A549 (cell line): ENCODE results near the gene ADAM12. TPM values are rescaled to one million over a fixed set of nuclear protein-coding genes. Genes with fewer than 3 reads are reported as not detected.

Experiments used
- ATAC-seq, 2 experiments: fragments of 200-7000 bp in 1 of 2; fragments of >200 bp in 1 of 2; cut with Nextera tagmentation in 1 of 2; cut with Tn5 transposase in 1 of 2; 3 replicates each; pipeline versions ENCODE4 v1.8.0 to v1.9.1; 2018 to 2020; ENCODE audit warnings: mild to moderate bottlenecking in 1 of 2, moderate library complexity in 1 of 2
- CTCF ChIA-PET: fragments of 300-600 bp; sonication (Branson Sonifier 250); formaldehyde crosslinking; extraction: SDS; loops from one replicate; lab custom pipeline; 2021; ENCODE audit warnings: antibody characterized with exemption, inconsistent platforms; lab: Yijun Ruan, JAX
- POLR2A ChIA-PET: fragments of 350-600 bp; formaldehyde crosslinking; extraction: SDS; loops from one replicate; lab custom pipeline; 2021; ENCODE audit warnings: antibody characterized with exemption, inconsistent platforms; lab: Yijun Ruan, JAX
- DNase-seq, 2 experiments: peaks; one replicate each; pipeline versions ENCODE4 v3.0.0 to v3.0.0-alpha.2; 2011 to 2016; ENCODE audit warnings: low read depth in 1 of 2, low spot score in 1 of 2
- FAIRE-seq: peaks from 2 replicates; lab custom pipeline; 2011; peaks lifted over from hg19 to GRCh38; lab: Jason Lieb, UNC
- H3K27ac ChIP-seq, 2 experiments: fragments of >200 bp; sonication (Bioruptor Twin); formaldehyde crosslinking; 3 replicates each; pipeline ENCODE4 v1.5.1; 2016 to 2017
- H3K4me1 ChIP-seq: fragments of >200 bp; sonication (Bioruptor Twin); formaldehyde crosslinking; 3 replicates; pipeline ENCODE4 v1.6.1; 2016
- H3K4me2 ChIP-seq: fragments of >200 bp; sonication (Bioruptor Twin); formaldehyde crosslinking; 3 replicates; pipeline ENCODE4 v1.6.1; 2016
- H3K4me3 ChIP-seq: fragments of >200 bp; sonication (Bioruptor Twin); formaldehyde crosslinking; 3 replicates; pipeline ENCODE4 v1.5.1; 2016
- H3K9me3 ChIP-seq: fragments of >200 bp; sonication (Bioruptor Twin); formaldehyde crosslinking; 3 replicates; pipeline ENCODE4 v1.6.1; 2016
- BHLHE40 ChIP-seq: IDR thresholded peaks from 2 replicates; pipeline ENCODE4 v1.6.1; 2012; ENCODE audit warnings: low read depth, low read length, inconsistent platforms
- CEBPB ChIP-seq, 2 experiments: fragments of >200 bp in 1 of 2; sonication (Bioruptor Twin) in 1 of 2; formaldehyde crosslinking in 1 of 2; IDR thresholded peaks; 2 replicates each; pipeline ENCODE4 v1.6.1; 2012 to 2016
- ESRRA ChIP-seq: fragments of 150-350 bp; IDR thresholded peaks from 2 replicates; pipeline ENCODE4 v1.6.1; 2014; ENCODE audit warnings: mild to moderate bottlenecking, low read length, borderline replicate concordance
- GATA3 ChIP-seq: IDR thresholded peaks from 2 replicates; pipeline ENCODE4 v1.6.1; 2012; ENCODE audit warnings: borderline replicate concordance
- KDM5A ChIP-seq: fragments of 200-600 bp; sonication (generic); IDR thresholded peaks from 2 replicates; pipeline ENCODE4 v1.6.1; 2016; ENCODE audit warnings: antibody characterized with exemption, mild to moderate bottlenecking
- MAX ChIP-seq: IDR thresholded peaks from 2 replicates; pipeline ENCODE4 v1.6.1; 2012
- MYC ChIP-seq: IDR thresholded peaks from 2 replicates; pipeline ENCODE4 v1.6.1; 2012; ENCODE audit warnings: mild to moderate bottlenecking, inconsistent platforms, low read length, improper control_type of control experiment, borderline replicate concordance
- NPAS2 ChIP-seq: fragments of 250-450 bp; sonication (Bioruptor Pico); IDR thresholded peaks from 2 replicates; pipeline ENCODE4 v1.8.0; 2022; ENCODE audit warnings: mild to moderate bottlenecking, moderate library complexity, borderline replicate concordance
- RFX5 ChIP-seq: fragments of 450-650 bp; IDR thresholded peaks from 2 replicates; pipeline ENCODE4 v1.7.1; 2014; ENCODE audit warnings: antibody characterized with exemption, mild to moderate bottlenecking, moderate library complexity
- SMC3 ChIP-seq: fragments of >200 bp; sonication (Bioruptor Twin); formaldehyde crosslinking; IDR thresholded peaks from 3 replicates; pipeline ENCODE4 v1.6.1; 2018; ENCODE audit warnings: inconsistent platforms
- ZC3H11A ChIP-seq: fragments of 450-650 bp; IDR thresholded peaks from 2 replicates; pipeline ENCODE4 v1.6.1; 2014; ENCODE audit warnings: antibody characterized with exemption, mild to moderate bottlenecking
- ZFP36 ChIP-seq: fragments of 450-650 bp; IDR thresholded peaks from 2 replicates; pipeline ENCODE4 v1.6.1; 2014; ENCODE audit warnings: borderline replicate concordance; ENCODE audit not compliant: partially characterized antibody
- ZSCAN20 ChIP-seq: fragments of 250-450 bp; sonication (Bioruptor Pico); IDR thresholded peaks from 2 replicates; pipeline ENCODE4 v1.8.0; 2022; ENCODE audit warnings: mild to moderate bottlenecking, moderate library complexity
- WGBS: methylation state at CpG from one replicate; pipeline ENCODE4 v1.1.6; 2017; ENCODE audit errors: missing lambda C conversion rate; 5-methylcytosine and 5-hydroxymethylcytosine counted together
- polyA minus RNA-seq: library from RNA; depleted of rRNA, polyadenylated mRNA; stranded (reverse); fragments of >200 nt; gene quantifications from 2 replicates; pipeline ENCODE4 v1.2.3, GENCODE V29; 2011; rRNA and poly(A)+ RNA removed
- polyA plus RNA-seq, 4 experiments: library from polyadenylated mRNA; depleted of rRNA in 3 of 4; stranded (reverse); fragments of >200 nt; fragmentation: RNase III in 1 of 4; extraction: RNeasy Plus Mini Kit Qiagen cat#74134 plus additional on column Dnase treatment in 1 of 4; gene quantifications; 2 replicates in 3 of 4; 3 replicates in 1 of 4; pipeline ENCODE4 v1.2.3, GENCODE V29; 2011 to 2017
- TF ChIP-seq, protein P1 (sequence below): fragments of >200 bp; sonication (Bioruptor Twin); formaldehyde crosslinking; IDR thresholded peaks from 3 replicates; pipeline ENCODE4 v1.5.1; 2016
- TF ChIP-seq, protein P2 (sequence below): IDR thresholded peaks from 2 replicates; pipeline ENCODE4 v1.6.1; 2012; ENCODE audit warnings: low read depth, borderline replicate concordance
- TF ChIP-seq, protein P3 (sequence below): fragments of 250-450 bp; sonication (Bioruptor Pico); IDR thresholded peaks from 2 replicates; pipeline ENCODE4 v1.5.0; 2021; ENCODE audit warnings: mild to moderate bottlenecking, moderate library complexity, borderline replicate concordance
- TF ChIP-seq, protein P4 (sequence below): fragments of 250-450 bp; sonication (Bioruptor Pico); IDR thresholded peaks from 2 replicates; pipeline ENCODE4 v1.5.0; 2020; ENCODE audit warnings: low read depth, mild to moderate bottlenecking, moderate library complexity

ADAM12 gene, protein sequence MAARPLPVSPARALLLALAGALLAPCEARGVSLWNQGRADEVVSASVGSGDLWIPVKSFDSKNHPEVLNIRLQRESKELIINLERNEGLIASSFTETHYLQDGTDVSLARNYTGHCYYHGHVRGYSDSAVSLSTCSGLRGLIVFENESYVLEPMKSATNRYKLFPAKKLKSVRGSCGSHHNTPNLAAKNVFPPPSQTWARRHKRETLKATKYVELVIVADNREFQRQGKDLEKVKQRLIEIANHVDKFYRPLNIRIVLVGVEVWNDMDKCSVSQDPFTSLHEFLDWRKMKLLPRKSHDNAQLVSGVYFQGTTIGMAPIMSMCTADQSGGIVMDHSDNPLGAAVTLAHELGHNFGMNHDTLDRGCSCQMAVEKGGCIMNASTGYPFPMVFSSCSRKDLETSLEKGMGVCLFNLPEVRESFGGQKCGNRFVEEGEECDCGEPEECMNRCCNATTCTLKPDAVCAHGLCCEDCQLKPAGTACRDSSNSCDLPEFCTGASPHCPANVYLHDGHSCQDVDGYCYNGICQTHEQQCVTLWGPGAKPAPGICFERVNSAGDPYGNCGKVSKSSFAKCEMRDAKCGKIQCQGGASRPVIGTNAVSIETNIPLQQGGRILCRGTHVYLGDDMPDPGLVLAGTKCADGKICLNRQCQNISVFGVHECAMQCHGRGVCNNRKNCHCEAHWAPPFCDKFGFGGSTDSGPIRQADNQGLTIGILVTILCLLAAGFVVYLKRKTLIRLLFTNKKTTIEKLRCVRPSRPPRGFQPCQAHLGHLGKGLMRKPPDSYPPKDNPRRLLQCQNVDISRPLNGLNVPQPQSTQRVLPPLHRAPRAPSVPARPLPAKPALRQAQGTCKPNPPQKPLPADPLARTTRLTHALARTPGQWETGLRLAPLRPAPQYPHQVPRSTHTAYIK
- polyA plus RNA-seq (2011; rRNA removed) (1.6 and 2.2 TPM in 2 replicates), polyA plus RNA-seq (2017; fragmentation: RNase III; extraction: RNeasy Plus Mini Kit Qiagen cat#74134 plus additional on column Dnase treatment) (4.5 to 4.8 TPM (median 4.8 TPM) in 3 replicates), polyA minus RNA-seq (1.4 and 6.1 TPM in 2 replicates)
- polyA plus RNA-seq (2012; cell fraction: cytosol; rRNA removed), result 0.56 and 0.67 TPM in 2 replicates
- polyA plus RNA-seq (2012; cell fraction: nucleus; rRNA removed), result 1.1 and 1.8 TPM in 2 replicates

- FAIRE-seq (no peak), DNase-seq (peak; percentile 18), ATAC-seq (peak; percentile 58 to 70)
- H3K9me3 ChIP-seq, result peaks cover 7% of the 10 kb centered on the region; the same call in 1 of the 3 replicates
- WGBS, result 34% methylated on average over 69 of the region's 127 CpGs
- H3K4me1 ChIP-seq, result no peaks in the 10 kb centered on the region
- POLR2A ChIA-PET, result interaction anchor here (1.1 kb wide), 1 partner anchor 116 kb away, joined by 3 read pairs; no protein-coding TSS in a partner anchor
- TF ChIP-seq ZC3H11A (no peak), SMC3 (peak; percentile 31), KDM5A (no peak), CEBPB (IDR thresholded peaks at IDR 0.05) (no peak)
- TF ChIP-seq, protein P1, sequence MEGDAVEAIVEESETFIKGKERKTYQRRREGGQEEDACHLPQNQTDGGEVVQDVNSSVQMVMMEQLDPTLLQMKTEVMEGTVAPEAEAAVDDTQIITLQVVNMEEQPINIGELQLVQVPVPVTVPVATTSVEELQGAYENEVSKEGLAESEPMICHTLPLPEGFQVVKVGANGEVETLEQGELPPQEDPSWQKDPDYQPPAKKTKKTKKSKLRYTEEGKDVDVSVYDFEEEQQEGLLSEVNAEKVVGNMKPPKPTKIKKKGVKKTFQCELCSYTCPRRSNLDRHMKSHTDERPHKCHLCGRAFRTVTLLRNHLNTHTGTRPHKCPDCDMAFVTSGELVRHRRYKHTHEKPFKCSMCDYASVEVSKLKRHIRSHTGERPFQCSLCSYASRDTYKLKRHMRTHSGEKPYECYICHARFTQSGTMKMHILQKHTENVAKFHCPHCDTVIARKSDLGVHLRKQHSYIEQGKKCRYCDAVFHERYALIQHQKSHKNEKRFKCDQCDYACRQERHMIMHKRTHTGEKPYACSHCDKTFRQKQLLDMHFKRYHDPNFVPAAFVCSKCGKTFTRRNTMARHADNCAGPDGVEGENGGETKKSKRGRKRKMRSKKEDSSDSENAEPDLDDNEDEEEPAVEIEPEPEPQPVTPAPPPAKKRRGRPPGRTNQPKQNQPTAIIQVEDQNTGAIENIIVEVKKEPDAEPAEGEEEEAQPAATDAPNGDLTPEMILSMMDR, result 0 out of 3 replicates have a peak, but pooled peaks have one; percentile 5
- TF ChIP-seq, protein P2, sequence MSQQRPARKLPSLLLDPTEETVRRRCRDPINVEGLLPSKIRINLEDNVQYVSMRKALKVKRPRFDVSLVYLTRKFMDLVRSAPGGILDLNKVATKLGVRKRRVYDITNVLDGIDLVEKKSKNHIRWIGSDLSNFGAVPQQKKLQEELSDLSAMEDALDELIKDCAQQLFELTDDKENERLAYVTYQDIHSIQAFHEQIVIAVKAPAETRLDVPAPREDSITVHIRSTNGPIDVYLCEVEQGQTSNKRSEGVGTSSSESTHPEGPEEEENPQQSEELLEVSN, result peak; percentile 65
- CTCF ChIA-PET, result interaction anchor here (0.6 to 3.3 kb wide), 30 partner anchors 11 to 534 kb away, joined by 3 to 41 read pairs (median 4); no protein-coding TSS in a partner anchor
- peak within 1 kb of the TSS; percentile 100 for H3K4me2 ChIP-seq
- peak within 1 kb of the TSS; percentile 63 to 93 for H3K27ac ChIP-seq
- H3K4me3 ChIP-seq, result peak within 1 kb of the TSS; percentile 61
Observed at GRCh38 chr10:126387931-126388911, at the start of gene ADAM12. Gene ADAM12 (minus strand): TSS chr10:126388477. CDS start chr10:126388145, 332 bp downstream.

GRCh38 chr10:126437635-126438406 is 49.5 kb upstream of the ADAM12 start:
- no peaks in the 10 kb centered on the region for H3K9me3 ChIP-seq
- H3K4me3 ChIP-seq, result no peak overlapping the region
- ChIA-PET POLR2A (no interaction called here), CTCF (no interaction called here)
- H3K4me2 ChIP-seq, result no peak overlapping the region
- ATAC-seq, result no peak
- DNase-seq, result no peak
- 94% methylated on average over 2 of the region's 2 CpGs for WGBS
- H3K27ac ChIP-seq, result no peak overlapping the region
- peaks cover 17% of the 10 kb centered on the region for H3K4me1 ChIP-seq
- FAIRE-seq, result no peak
- TF ChIP-seq ZSCAN20, result no peak
- TF ChIP-seq, protein P1, result no peak
- TF ChIP-seq, protein P3, sequence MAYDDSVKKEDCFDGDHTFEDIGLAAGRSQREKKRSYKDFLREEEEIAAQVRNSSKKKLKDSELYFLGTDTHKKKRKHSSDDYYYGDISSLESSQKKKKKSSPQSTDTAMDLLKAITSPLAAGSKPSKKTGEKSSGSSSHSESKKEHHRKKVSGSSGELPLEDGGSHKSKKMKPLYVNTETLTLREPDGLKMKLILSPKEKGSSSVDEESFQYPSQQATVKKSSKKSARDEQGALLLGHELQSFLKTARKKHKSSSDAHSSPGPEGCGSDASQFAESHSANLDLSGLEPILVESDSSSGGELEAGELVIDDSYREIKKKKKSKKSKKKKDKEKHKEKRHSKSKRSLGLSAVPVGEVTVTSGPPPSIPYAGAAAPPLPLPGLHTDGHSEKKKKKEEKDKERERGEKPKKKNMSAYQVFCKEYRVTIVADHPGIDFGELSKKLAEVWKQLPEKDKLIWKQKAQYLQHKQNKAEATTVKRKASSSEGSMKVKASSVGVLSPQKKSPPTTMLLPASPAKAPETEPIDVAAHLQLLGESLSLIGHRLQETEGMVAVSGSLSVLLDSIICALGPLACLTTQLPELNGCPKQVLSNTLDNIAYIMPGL (CRISPR knock-in tag), result no peak
- TF ChIP-seq, protein P2, result no peak
- TF ChIP-seq NPAS2 (CRISPR knock-in tag), result no peak
- TF ChIP-seq ZFP36, result no peak
- no peak for TF ChIP-seq BHLHE40
- TF ChIP-seq CEBPB (IDR thresholded peaks at IDR 0.05), result no peak
- TF ChIP-seq MAX, result no peak
- no peak for TF ChIP-seq ESRRA
- TF ChIP-seq, protein P4, sequence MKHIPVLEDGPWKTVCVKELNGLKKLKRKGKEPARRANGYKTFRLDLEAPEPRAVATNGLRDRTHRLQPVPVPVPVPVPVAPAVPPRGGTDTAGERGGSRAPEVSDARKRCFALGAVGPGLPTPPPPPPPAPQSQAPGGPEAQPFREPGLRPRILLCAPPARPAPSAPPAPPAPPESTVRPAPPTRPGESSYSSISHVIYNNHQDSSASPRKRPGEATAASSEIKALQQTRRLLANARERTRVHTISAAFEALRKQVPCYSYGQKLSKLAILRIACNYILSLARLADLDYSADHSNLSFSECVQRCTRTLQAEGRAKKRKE (CRISPR knock-in tag), result no peak
- TF ChIP-seq GATA3, result no peak
- TF ChIP-seq RFX5, result no peak
- no peak for TF ChIP-seq MYC
